CD14-positive monocyte (primary cell): ENCODE data around the gene ERFL. TPM values are rescaled to one million over a fixed set of nuclear protein-coding genes. Genes with fewer than 3 reads are reported as not detected.

Source experiments
- DNase-seq, 3 donors: peaks; one replicate each; pipeline ENCODE4 v3.0.0-alpha.2; 2011 to 2022
- H2AFZ ChIP-seq: 2 replicates; pipeline ENCODE4 v1.6.0; 2012; ENCODE audit warnings: mild to moderate bottlenecking, low read depth, low read length, inconsistent platforms; ENCODE audit not compliant: insufficient read depth, poor library complexity, severe bottlenecking
- H3K27ac ChIP-seq, 2 donors: 1 replicate in 1 of 2; 2 replicates in 1 of 2; pipeline ENCODE4 v1.5.1; 2012 to 2013; ENCODE audit warnings: low read length in 2 of 2, control low read depth in 1 of 2, inconsistent platforms in 1 of 2, low read depth in 1 of 2, mild to moderate bottlenecking in 1 of 2
- H3K27me3 ChIP-seq, 2 donors: one replicate each; pipeline versions ENCODE4 v1.6.0 to v1.6.1; 2011 to 2013; ENCODE audit warnings: low read length in 2 of 2; ENCODE audit not compliant: control insufficient read depth in 2 of 2, insufficient read depth in 2 of 2
- H3K36me3 ChIP-seq, 2 donors: replicated peaks in 1 of 2; 1 replicate in 1 of 2; 2 replicates in 1 of 2; pipeline versions ENCODE4 v1.5.1 to v1.6.1; 2012 to 2013; ENCODE audit warnings: low read length in 2 of 2, control low read depth in 1 of 2, inconsistent platforms in 1 of 2, mild to moderate bottlenecking in 1 of 2; ENCODE audit not compliant: insufficient read depth in 2 of 2, control insufficient read depth in 1 of 2
- H3K4me1 ChIP-seq, 2 donors: 1 replicate in 1 of 2; 2 replicates in 1 of 2; pipeline versions ENCODE4 v1.5.1 to v1.6.1; 2012 to 2013; ENCODE audit warnings: low read length in 2 of 2, control low read depth in 1 of 2, inconsistent platforms in 1 of 2, mild to moderate bottlenecking in 1 of 2, moderate library complexity in 1 of 2; ENCODE audit not compliant: insufficient read depth in 2 of 2, control insufficient read depth in 1 of 2
- H3K4me2 ChIP-seq: replicated peaks from 2 replicates; pipeline ENCODE3; 2012; ENCODE audit warnings: low read length, moderate library complexity, mild to moderate bottlenecking; ENCODE audit not compliant: poor library complexity, severe bottlenecking; ENCODE audit errors: extremely low read depth
- H3K4me3 ChIP-seq, 3 experiments: fragments of 200-600 bp in 1 of 3; sonication (generic) in 1 of 3; replicated peaks in 1 of 3; 1 replicate in 2 of 3; 2 replicates in 1 of 3; pipeline ENCODE4 v1.5.1; 2011 to 2013; ENCODE audit warnings: low read length in 3 of 3, mild to moderate bottlenecking in 3 of 3, control low read depth in 2 of 3, low read depth in 2 of 3, inconsistent platforms in 1 of 3, moderate library complexity in 1 of 3
- H3K79me2 ChIP-seq: 2 replicates; pipeline ENCODE4 v1.6.0; 2012; ENCODE audit warnings: mild to moderate bottlenecking, control low read depth, inconsistent platforms, low read length, moderate library complexity; ENCODE audit not compliant: insufficient read depth
- H3K9ac ChIP-seq: 2 replicates; pipeline ENCODE4 v1.6.0; 2017; ENCODE audit warnings: low read length, mild to moderate bottlenecking; ENCODE audit not compliant: insufficient read depth, poor library complexity, severe bottlenecking
- H3K9me3 ChIP-seq, 2 donors: replicated peaks in 1 of 2; 1 replicate in 1 of 2; 2 replicates in 1 of 2; pipeline versions ENCODE4 v1.5.1 to v1.6.1; 2012 to 2013; ENCODE audit warnings: low read length in 2 of 2, control low read depth in 1 of 2; ENCODE audit not compliant: control insufficient read depth in 1 of 2, insufficient read depth in 1 of 2
- H4K20me1 ChIP-seq: 2 replicates; pipeline ENCODE4 v1.6.0; 2012; ENCODE audit warnings: mild to moderate bottlenecking, low read length, control low read depth, moderate library complexity; ENCODE audit not compliant: insufficient read depth
- H3K27ac Mint-ChIP-seq, 7 donors: one replicate each; pipeline ENCODE4 v1.8.0; 2020; ENCODE audit warnings: mild to moderate bottlenecking in 7 of 7, mixed read lengths in 7 of 7, moderate library complexity in 6 of 7, inconsistent platforms in 2 of 7
- H3K27me3 Mint-ChIP-seq, 3 donors: one replicate each; pipeline ENCODE4 v1.8.0; 2021 to 2022; ENCODE audit warnings: low read depth in 3 of 3, mild to moderate bottlenecking in 3 of 3, mixed read lengths in 3 of 3, moderate library complexity in 3 of 3, inconsistent platforms in 1 of 3
- H3K36me3 Mint-ChIP-seq, 2 donors: one replicate each; pipeline ENCODE4 v1.8.0; 2020; ENCODE audit warnings: mixed read lengths in 2 of 2, inconsistent platforms in 1 of 2, mild to moderate bottlenecking in 1 of 2
- H3K4me1 Mint-ChIP-seq: one replicate; pipeline ENCODE4 v1.8.0; 2020; ENCODE audit warnings: mild to moderate bottlenecking, mixed read lengths
- H3K4me3 Mint-ChIP-seq, 2 donors: one replicate each; pipeline ENCODE4 v1.8.0; 2020; ENCODE audit warnings: mild to moderate bottlenecking in 2 of 2, mixed read lengths in 2 of 2, moderate library complexity in 1 of 2
- H3K9me3 Mint-ChIP-seq, 7 donors: one replicate each; pipeline ENCODE4 v1.8.0; 2020 to 2022; ENCODE audit warnings: mixed read lengths in 7 of 7, mild to moderate bottlenecking in 6 of 7, moderate library complexity in 6 of 7, inconsistent platforms in 2 of 7
- WGBS: methylation state at CpG from one replicate; pipeline ENCODE4 v1.1.5; 2013; ENCODE audit warnings: missing lambda C conversion rate; ENCODE audit not compliant: insufficient coverage; 5-methylcytosine and 5-hydroxymethylcytosine counted together
- intact Hi-C, 2 donors: fragments of 100-400 bp; cut with micrococcal nuclease; formaldehyde crosslinking; loops; one replicate each; pipeline versions ENCODE4 v1.15.0 to v1.15.1; 2023
- polyA plus RNA-seq, 3 donors: library from polyadenylated mRNA; depleted of rRNA in 1 of 3; unstranded in 2 of 3; stranded (reverse) in 1 of 3; fragments of 300-500 nt in 2 of 3; fragments of >200 nt in 1 of 3; fragmentation: Illumina TruSeq in 2 of 3; gene quantifications; 1 replicate in 2 of 3; 2 replicates in 1 of 3; pipeline ENCODE4 v1.2.3, GENCODE V29; 2012 to 2021
- TF ChIP-seq, protein P1 (sequence below): fragments of 200-600 bp; IDR thresholded peaks from one replicate; pipeline ENCODE4 v1.8.0; 2022; ENCODE audit warnings: antibody characterized with exemption, mild to moderate bottlenecking

The ERFL gene
- polyA plus RNA-seq, 3 donors: not detected

DNA sequence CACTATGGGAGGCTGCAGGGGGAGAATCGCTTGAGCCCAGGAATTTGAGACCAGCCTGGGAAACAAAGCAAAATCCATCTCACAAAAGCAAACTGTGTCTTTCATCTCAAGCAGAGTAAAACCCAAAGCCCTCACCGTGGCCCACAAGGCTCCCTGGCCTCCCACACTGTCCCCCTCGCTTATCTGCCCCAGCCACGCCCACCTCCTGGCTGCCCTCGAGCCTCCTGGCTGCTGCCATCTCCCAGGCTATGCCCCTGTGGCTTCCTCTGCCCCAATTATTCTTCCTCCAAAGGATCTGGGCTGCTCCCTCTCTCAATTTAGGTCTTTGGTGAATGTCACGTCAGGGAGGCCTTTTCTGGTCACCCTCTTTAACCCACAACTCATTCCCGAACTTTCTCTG lies 27.3 kb upstream of the ERFL start:
- Histone ChIP-seq H3K9me3 (no peaks in the 10 kb centered on the region), H3K9ac (no peak overlapping the region), H3K27ac (no peak overlapping the region), H3K4me3 (no peak overlapping the region), H3K79me2 (no peaks in the 10 kb centered on the region), H3K4me1 (peaks cover 17 to 25% of the 10 kb centered on the region in 2 donors), H3K4me2 (no peak overlapping the region), H3K36me3 (peaks cover 0 to 16% of the 10 kb centered on the region in 2 donors), H2AFZ (no peak overlapping the region), H4K20me1 (peaks cover 4% of the 10 kb centered on the region), H3K27me3 (no peaks in the 10 kb centered on the region)
- peaks cover 21% of the 10 kb centered on the region for H3K4me1 Mint-ChIP-seq
- no peak overlapping the region for H3K4me3 Mint-ChIP-seq
- peak overlapping the region in 1 of 7 donors; percentile 14 for H3K27ac Mint-ChIP-seq
- DNase-seq: no peak
- TF ChIP-seq, protein P1, sequence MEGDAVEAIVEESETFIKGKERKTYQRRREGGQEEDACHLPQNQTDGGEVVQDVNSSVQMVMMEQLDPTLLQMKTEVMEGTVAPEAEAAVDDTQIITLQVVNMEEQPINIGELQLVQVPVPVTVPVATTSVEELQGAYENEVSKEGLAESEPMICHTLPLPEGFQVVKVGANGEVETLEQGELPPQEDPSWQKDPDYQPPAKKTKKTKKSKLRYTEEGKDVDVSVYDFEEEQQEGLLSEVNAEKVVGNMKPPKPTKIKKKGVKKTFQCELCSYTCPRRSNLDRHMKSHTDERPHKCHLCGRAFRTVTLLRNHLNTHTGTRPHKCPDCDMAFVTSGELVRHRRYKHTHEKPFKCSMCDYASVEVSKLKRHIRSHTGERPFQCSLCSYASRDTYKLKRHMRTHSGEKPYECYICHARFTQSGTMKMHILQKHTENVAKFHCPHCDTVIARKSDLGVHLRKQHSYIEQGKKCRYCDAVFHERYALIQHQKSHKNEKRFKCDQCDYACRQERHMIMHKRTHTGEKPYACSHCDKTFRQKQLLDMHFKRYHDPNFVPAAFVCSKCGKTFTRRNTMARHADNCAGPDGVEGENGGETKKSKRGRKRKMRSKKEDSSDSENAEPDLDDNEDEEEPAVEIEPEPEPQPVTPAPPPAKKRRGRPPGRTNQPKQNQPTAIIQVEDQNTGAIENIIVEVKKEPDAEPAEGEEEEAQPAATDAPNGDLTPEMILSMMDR: no peak
- 82% methylated on average over 5 of the region's 7 CpGs for WGBS
- intact Hi-C loops: loop anchor here (5.0 kb wide), 2 partner anchors 73 to 93 kb away; partner anchors contain the start of genes RPS19 (in 2 of the 2) and ARHGEF1 (in 1 of the 2)
- peaks cover 0 to 7% (median 4%) of the 10 kb centered on the region in 3 donors for H3K27me3 Mint-ChIP-seq
- H3K36me3 Mint-ChIP-seq: peaks cover 17 to 24% of the 10 kb centered on the region in 2 donors
- H3K9me3 Mint-ChIP-seq: peaks cover 0 to 2% (median 0%) of the 10 kb centered on the region in 7 donors

GRCh38 chr19:41951686-41952172 lies 23.5 kb upstream of the ERFL start:
- H3K79me2 ChIP-seq: no peaks in the 10 kb centered on the region
- peak; percentile 56 to 67 (median 62) for DNase-seq
- peak overlapping the region in 1 of 2 donors; percentile 37 for H3K4me3 Mint-ChIP-seq
- no peak overlapping the region for H3K9ac ChIP-seq
- H3K36me3 Mint-ChIP-seq: peaks cover 11 to 17% of the 10 kb centered on the region in 2 donors
- WGBS: 4% methylated on average over 5 of the region's 12 CpGs
- no peak overlapping the region for H3K27ac ChIP-seq
- intact Hi-C loops: loop anchor here in 1 of 2 donors (5.0 kb wide), 1 partner anchor 79 kb away; no protein-coding TSS in a partner anchor
- peaks cover 0 to 2% (median 0%) of the 10 kb centered on the region in 7 donors for H3K9me3 Mint-ChIP-seq
- H3K9me3 ChIP-seq: no peaks in the 10 kb centered on the region
- H3K4me3 ChIP-seq: no peak overlapping the region
- peak overlapping the region in 1 of 7 donors; percentile 66 for H3K27ac Mint-ChIP-seq
- peaks cover 0 to 5% (median 4%) of the 10 kb centered on the region in 3 donors for H3K27me3 Mint-ChIP-seq
- no peaks in the 10 kb centered on the region for H4K20me1 ChIP-seq
- peaks cover 0 to 16% of the 10 kb centered on the region in 2 donors for H3K36me3 ChIP-seq
- TF ChIP-seq, protein P1: peak; percentile 99
- peak overlapping the region; percentile 27 for H2AFZ ChIP-seq
- no peaks in the 10 kb centered on the region for H3K27me3 ChIP-seq
- H3K4me1 Mint-ChIP-seq: peaks cover 2% of the 10 kb centered on the region
- no peaks in the 10 kb centered on the region for H3K4me1 ChIP-seq
- H3K4me2 ChIP-seq: no peak overlapping the region
